Type B pancreatic cell (in vitro differentiated cells): ENCODE results near the gene GNB1L. TPM values are rescaled to one million over a fixed set of nuclear protein-coding genes. Genes with fewer than 3 reads are reported as not detected.

ENCODE experiments used
- DNase-seq: peaks from one replicate; pipeline ENCODE4 v3.0.0; 2021; ENCODE audit warnings: mixed read lengths; ENCODE audit not compliant: unreplicated experiment; ENCODE audit errors: extremely low spot score
- H3K27ac Mint-ChIP-seq: 2 replicates; pipeline ENCODE4 v1.8.0; 2021; ENCODE audit warnings: mild to moderate bottlenecking, mixed read lengths
- H3K27me3 Mint-ChIP-seq: 2 replicates; pipeline ENCODE4 v1.8.0; 2021; ENCODE audit warnings: mixed read lengths
- H3K36me3 Mint-ChIP-seq: 2 replicates; pipeline ENCODE4 v1.8.0; 2021; ENCODE audit warnings: mixed read lengths
- H3K4me1 Mint-ChIP-seq: one replicate; pipeline ENCODE4 v1.8.0; 2021; ENCODE audit warnings: mixed read lengths; ENCODE audit not compliant: unreplicated experiment
- H3K4me3 Mint-ChIP-seq: 2 replicates; pipeline ENCODE4 v1.8.0; 2021; ENCODE audit warnings: mild to moderate bottlenecking, mixed read lengths
- H3K9me3 Mint-ChIP-seq: 2 replicates; pipeline ENCODE4 v1.8.0; 2021; ENCODE audit warnings: mixed read lengths
- total RNA-seq: library from RNA; stranded (reverse); gene quantifications from 2 replicates; pipeline ENCODE4 v1.2.1, GENCODE V29; 2021; ENCODE audit warnings: low replicate concordance
- TF ChIP-seq, protein P1 (sequence below): fragments of 200-600 bp; sonication (generic); conservative IDR thresholded peaks from 2 replicates; pipeline ENCODE4 v1.5.0; 2021; ENCODE audit warnings: antibody characterized with exemption, mild to moderate bottlenecking

Gene GNB1L
- total RNA-seq, 1 donor from 2014 or later, result 7.7 TPM

DNA sequence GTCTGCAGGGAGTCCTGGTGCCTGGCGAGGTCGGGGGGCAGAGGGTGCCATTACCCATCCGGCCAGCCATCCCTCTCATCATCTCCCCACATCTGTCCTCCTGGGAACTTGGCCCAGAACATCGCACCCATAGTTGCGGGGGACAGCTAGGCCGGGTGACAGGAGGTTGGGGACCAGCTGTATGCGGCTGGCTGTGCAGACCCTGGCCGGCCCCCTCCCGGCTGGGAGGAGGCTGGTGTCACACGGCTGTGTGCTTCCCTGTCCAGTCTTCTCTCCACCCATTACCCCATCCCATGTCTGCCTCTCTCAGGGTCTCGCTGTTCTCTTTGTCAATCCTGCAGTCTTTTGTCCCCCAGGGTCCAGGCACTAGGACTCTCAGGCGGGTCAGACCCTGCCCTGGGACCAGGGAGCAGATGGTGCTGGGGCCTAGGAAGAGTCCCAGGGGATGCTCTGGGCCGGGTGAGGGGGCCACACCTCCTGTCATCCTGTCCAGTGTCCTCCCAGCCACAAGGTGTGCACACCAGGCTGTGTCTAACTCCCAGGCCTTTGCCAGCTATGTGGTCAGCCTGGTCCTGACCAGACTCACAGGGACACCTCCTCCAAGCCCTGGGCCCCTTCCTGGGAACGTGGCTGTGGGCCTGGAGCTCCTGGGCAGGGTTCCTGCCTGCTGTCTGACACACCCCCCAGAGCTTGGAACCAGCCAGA lies 100.5 kb downstream of the GNB1L start:
- no peaks in the 10 kb centered on the region for H3K36me3 Mint-ChIP-seq
- no peaks in the 10 kb centered on the region for H3K4me1 Mint-ChIP-seq
- no peaks in the 10 kb centered on the region for H3K9me3 Mint-ChIP-seq
- H3K4me3 Mint-ChIP-seq, result no peak overlapping the region
- H3K27ac Mint-ChIP-seq, result no peak overlapping the region
- TF ChIP-seq, protein P1, sequence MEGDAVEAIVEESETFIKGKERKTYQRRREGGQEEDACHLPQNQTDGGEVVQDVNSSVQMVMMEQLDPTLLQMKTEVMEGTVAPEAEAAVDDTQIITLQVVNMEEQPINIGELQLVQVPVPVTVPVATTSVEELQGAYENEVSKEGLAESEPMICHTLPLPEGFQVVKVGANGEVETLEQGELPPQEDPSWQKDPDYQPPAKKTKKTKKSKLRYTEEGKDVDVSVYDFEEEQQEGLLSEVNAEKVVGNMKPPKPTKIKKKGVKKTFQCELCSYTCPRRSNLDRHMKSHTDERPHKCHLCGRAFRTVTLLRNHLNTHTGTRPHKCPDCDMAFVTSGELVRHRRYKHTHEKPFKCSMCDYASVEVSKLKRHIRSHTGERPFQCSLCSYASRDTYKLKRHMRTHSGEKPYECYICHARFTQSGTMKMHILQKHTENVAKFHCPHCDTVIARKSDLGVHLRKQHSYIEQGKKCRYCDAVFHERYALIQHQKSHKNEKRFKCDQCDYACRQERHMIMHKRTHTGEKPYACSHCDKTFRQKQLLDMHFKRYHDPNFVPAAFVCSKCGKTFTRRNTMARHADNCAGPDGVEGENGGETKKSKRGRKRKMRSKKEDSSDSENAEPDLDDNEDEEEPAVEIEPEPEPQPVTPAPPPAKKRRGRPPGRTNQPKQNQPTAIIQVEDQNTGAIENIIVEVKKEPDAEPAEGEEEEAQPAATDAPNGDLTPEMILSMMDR, result no peak
- no peak for DNase-seq
- peaks cover 66% of the 10 kb centered on the region for H3K27me3 Mint-ChIP-seq

DNA sequence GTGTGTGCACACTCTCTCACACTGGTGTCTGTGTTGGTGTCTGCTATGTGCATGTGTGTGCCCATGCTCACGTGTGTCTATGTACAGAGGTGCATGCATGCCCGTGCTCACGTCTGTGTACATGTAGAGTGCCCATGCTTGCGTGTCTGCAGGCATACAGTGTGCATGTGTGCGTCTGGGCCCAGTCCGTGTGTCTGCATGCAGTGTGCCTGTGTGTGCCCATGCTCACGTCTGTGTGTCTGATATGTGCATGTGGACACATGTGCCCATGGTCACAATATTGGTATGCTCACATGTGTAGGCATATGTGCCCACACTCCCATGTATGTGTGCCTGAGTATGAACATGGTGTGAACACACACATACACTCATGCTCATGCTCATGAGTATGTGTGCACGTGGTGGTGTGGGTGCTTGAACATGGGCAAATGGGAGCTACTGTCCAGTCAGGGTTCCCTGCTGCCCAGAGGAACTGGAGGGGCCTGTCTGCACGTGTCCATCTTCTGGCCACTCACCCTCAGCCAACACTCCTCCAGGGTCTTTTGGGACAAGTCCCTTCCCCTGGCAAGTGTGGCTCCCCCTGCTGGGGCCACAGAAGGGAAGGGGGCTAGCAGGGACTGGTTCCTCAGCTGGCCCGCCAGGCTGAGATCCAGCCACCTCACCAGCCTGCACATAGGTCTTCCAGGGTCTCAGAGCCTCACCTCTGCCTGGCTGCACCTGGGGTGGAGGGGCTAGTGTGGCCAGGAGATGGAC lies 101.4 kb downstream of the GNB1L start:
- Mint-ChIP-seq H3K36me3 (no peaks in the 10 kb centered on the region), H3K9me3 (no peaks in the 10 kb centered on the region), H3K4me3 (no peak overlapping the region), H3K27me3 (peaks cover 63% of the 10 kb centered on the region), H3K4me1 (peaks cover 5% of the 10 kb centered on the region), H3K27ac (no peak overlapping the region)
- no peak for DNase-seq
- TF ChIP-seq, protein P1, result peak; percentile 12

DNA sequence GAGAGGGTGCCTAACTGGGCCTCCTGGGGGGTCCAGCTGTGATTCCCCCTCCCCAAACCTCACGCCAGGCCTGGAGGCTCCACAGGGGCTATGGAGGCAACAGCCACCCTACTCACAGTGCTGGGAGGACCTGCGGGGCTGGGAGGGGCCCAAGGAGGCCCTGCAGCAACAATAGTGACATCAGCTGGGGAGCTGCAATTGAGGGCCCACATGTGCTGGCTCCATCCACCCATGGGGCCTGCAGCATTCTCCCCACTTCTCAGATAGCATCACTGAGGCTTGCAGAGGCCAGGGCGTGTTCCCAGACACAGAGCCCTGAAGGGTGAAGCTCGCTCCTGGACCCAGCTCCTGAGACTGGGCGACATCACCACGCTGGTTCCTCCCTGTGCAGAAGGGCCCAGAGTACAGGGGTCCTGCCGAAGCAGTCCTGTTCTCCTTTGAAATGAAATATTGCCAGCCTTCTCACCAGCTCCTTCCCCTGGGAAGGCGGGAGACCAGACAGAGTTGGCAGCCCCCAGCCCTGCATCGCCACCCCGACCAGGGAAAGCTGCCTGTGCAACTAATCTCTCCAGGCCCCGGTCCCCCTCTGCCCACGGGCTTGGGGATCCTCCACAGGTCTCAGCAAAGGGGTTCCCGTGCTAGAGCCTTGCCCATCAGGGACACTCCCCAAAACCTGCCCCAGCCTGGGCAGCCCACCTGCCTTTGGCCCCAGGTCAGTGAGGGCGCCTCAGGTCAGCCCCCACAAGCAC lies 103.0 kb downstream of the GNB1L start:
- Mint-ChIP-seq H3K27me3 (peaks cover 50% of the 10 kb centered on the region), H3K9me3 (no peaks in the 10 kb centered on the region), H3K4me1 (peaks cover 5% of the 10 kb centered on the region), H3K4me3 (no peak overlapping the region), H3K27ac (no peak overlapping the region), H3K36me3 (no peaks in the 10 kb centered on the region)
- DNase-seq, result no peak
- TF ChIP-seq, protein P1, result no peak

DNA sequence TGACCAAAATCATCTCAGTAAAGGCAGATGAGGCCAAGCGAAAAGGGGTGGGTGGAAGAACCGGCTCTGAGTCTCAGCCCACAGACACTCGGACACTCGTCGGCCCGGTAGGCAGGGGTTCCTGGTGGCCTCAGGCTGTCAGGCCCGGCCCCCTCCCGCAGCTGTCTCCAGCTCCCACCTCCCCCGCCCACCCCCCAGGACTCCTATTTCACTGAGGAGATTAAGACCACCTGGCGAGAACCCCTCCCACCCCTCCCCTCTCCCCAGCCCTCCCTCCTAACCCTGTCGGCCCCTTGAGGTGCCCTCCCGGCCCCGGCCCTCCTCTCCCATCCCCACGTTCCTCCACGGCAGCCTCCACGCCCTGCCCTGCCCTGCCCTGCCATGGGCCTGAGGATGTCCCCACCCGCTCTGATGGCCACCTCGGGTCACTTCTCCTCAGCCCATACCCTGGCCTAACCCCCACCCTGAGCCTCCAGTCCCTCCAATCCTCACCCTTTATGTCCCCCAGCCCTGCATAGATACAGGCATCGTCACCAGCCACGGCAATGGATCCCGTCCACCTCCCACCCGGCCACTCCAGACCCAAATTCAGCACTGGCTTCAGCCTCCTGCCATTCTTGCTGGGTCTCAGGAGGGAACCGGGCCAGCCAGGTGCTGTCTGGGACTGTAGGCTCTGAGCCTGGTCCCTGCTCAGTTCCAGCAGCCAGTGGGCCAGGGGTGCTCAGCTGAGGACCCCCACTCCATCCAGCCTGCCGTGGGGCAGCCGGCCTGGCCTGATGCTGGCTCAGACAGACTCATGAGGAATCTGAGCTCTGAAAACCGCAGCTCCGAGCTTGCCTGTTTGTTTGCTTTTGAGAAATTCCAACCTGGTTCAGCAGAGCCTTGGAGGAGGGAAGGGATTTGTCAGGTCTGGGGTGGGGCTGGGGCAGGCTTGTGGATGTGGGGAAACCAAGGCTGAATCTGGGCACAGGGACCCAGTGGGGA lies 103.9 kb downstream of the GNB1L start:
- no peak for DNase-seq
- H3K9me3 Mint-ChIP-seq, result no peaks in the 10 kb centered on the region
- H3K36me3 Mint-ChIP-seq, result no peaks in the 10 kb centered on the region
- H3K27ac Mint-ChIP-seq, result no peak overlapping the region
- no peak overlapping the region for H3K4me3 Mint-ChIP-seq
- peaks cover 5% of the 10 kb centered on the region for H3K4me1 Mint-ChIP-seq
- peaks cover 42% of the 10 kb centered on the region for H3K27me3 Mint-ChIP-seq
- TF ChIP-seq, protein P1, result no peak

DNA sequence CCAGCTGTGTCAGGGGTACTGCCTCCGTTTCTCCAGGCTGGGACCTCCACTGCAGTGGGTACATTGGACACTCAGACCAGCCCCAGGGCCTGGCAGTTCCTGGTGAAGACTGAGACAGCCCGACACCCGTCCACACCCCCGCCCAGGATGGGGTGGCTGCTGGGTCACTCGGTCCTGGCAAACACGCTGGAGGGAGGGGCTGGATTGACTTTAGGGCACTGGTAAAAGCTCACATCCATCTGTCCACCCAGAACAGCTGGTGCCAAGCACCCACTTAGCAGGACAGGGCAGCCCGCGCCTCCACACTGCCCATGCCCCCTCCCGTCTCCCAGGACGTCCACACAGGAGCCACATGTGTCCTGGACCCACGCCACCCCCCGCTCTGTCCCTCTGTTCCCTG lies 104.8 kb downstream of the GNB1L start:
- Mint-ChIP-seq H3K27ac (no peak overlapping the region), H3K4me3 (no peak overlapping the region), H3K9me3 (no peaks in the 10 kb centered on the region), H3K4me1 (peaks cover 5% of the 10 kb centered on the region), H3K36me3 (no peaks in the 10 kb centered on the region), H3K27me3 (peaks cover 33% of the 10 kb centered on the region)
- DNase-seq, result no peak
- TF ChIP-seq, protein P1, result no peak
